ENCODE measurements around the gene TTLL7.

GRCh38 chr1:83923553-83923952, 75.4 kb downstream of the TTLL7 start:
- TF ChIP-seq CTCF (IDR thresholded peaks at IDR 0.05) (no peak), POLR2A (IDR thresholded peaks at IDR 0.05) (no peak)
